HG02981 (cell line): ENCODE data around the gene KIAA0753.
"Not testable (repeated sequence)": the region's sequence is repeated elsewhere in the genome, so short reads cannot be mapped to it uniquely, and the experiment has no call there.

Experiments
- ATAC-seq: cut with Tn5 transposase; IDR thresholded peaks from one replicate; pipeline ENCODE4 v1.9.1; 2021; ENCODE audit warnings: mild to moderate bottlenecking, moderate library complexity; ENCODE audit not compliant: unreplicated experiment

Gene KIAA0753

DNA sequence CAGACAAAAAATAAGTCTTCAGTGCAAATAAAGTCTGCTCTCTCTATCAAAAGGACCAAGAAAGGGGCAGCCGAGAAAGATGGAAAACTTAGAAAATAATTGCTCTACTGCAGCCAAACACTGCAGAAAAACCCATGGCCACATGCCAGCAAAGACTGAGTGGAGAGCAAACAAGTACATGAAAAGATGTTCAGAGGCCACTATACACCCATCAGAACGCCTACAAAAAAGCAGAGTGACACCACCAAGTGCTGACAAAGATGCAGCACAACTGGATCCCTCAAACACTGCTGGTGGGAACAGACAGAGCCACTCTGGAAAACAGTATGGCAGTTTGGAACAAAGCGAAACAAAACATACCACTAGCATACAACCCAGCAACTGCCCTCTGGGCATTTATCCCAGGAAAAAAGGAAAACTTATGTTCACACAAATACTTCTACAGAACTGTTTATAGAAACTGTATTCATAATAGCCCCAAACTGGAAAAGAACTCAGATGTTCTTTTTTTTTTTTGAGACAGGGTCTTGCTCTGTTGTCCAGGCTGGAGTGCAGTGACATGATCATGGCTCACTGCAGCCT is 36.7 kb downstream of the KIAA0753 start:
- no peak for ATAC-seq

DNA sequence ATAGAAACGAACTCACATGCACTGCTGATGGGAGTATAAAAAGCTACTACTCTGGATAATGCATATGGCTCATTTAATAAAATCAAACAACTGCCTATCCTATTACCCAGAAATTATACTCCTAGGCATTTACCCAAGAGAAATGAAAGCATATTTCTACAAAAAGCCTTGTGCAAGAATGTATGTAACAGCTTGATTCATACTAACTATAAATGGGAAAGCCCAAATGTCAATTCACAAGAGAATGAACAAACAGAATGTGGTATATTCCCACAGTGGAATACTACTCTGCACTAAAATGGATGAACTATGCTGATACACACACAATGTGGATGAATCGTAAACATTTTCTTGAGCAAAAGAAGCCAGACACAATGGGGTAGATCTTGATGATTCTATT is 38.4 kb downstream of the KIAA0753 start:
- no peak for ATAC-seq

DNA sequence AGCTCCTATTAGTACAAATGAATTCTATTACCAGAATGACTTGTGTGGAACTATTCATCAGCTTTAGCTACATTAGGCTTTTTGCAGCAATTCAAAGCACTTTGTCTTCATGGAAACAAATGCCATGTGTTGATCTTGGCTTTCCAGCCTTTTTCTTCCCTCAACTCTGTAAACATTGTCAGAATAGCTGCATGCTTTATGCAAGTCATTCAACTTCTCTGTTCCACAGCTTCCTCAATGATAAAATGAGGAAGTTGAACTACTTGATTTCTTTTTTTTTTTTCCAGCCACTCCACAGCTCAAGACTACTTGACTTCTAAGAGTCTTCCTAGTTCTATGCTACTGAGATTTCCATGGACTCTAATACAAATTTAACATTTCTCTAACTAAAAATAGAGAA is 41.1 kb downstream of the KIAA0753 start:
- no peak for ATAC-seq

DNA sequence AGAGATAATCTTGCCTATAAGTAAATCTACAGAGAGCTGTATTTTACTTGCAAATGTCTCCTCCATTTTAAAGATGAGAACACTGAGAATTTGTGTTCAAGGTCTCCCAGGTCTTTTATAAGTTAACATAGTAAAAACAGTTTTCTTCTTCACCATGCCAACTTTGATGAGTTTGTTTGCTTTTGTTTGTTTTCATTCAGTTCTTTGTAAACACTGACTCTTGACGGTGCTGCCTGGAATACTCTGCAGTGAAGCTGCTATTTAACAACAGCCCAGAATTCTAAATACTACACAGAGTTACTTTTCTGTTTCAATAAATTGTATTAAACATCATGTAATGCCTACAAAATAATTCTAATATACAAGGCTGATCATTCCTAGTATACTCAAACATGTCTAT is 42.8 kb downstream of the KIAA0753 start:
- ATAC-seq = no peak

DNA sequence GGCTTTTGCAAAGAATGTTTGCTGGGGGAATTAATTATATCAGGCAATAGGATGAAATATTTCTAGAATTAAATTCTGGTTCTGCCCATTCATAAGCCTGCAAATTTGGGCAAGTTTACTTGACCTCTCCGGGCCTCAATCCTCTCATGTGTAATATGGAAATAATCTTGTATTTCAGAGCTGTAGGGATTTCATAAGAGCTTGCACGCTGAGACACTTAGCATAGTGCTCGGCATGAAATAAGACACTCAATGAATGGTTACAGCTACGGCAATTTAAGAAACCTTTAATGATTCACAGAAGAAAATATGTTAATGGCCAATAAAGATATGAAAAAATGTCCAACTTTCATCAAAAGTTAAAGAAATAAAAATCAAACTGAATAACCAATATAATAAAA is 43.6 kb downstream of the KIAA0753 start:
- no peak for ATAC-seq

DNA sequence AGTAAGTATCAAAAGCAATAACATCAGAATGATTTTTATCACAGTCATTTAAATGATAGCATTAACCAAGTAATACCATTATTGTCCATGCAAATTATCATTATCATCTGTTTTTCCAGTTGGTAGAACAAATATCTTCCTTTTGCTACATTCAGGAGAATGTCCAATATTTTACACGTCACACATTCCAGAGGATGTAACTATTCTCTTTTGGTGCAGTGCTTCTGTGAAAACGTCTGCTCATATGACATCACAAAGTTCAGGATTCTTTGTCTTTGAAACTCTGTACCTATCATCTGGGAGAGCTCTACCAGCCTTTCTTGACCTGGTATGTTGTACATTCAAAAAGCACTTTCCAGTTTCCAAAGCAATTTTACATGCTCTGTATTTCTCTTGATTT is 44.0 kb downstream of the KIAA0753 start:
- no peak for ATAC-seq

DNA sequence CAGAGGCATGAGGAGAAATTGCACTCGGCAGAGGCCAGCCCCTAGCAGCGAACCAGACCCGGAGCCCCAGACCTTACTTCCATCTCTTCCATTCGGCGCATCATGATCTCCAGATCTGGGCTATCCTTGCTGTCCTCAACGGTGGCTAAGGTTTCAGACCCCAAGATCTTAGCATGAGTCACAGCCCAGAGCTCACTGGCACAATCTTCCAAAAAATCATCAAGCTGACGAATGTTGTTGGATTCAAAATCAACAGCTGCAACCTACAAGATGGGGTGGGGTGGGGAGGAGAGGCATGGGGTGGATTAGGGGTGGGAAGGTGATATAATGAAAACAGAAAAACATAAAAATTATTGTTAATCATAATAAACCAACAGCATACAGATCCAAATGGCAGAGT is 44.4 kb downstream of the KIAA0753 start:
- no peak for ATAC-seq

DNA sequence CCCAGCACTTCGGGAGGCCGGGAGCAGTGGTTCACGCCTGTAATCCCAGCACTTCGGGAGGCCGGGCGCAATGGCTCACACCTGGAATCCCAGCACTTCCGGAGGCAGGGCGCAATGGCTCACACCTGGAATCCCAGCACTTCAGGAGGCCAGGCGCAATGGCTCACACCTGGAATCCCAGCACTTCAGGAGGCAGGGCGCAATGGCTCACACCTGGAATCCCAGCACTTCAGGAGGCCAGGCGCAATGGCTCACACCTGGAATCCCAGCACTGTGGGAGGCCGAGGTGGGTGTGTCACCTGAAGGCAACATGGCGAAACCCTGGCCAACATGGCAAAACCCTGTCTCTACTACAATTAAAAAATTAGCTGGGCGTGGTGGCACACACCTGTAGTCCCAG is 47.1 kb downstream of the KIAA0753 start:
- not testable (repeated sequence) for ATAC-seq

DNA sequence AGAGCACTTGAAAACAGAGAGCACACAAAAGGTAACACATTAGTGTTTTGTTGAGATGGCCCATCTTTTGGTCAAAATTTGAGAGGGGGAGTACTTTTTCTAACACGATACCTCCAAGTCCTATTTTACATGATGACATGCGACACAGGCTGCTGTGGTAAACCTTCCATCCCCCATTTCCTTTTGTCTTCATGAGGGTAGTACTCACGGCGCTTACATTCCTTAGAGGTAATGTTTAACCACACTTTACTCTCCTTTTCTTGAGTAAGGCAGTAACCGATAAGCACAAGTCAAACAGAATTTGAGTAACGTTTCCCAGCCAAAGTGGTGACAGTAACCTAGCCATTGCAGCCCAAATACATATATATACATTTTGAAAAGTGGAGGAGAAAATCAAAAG is 48.3 kb downstream of the KIAA0753 start:
- ATAC-seq = no peak

DNA sequence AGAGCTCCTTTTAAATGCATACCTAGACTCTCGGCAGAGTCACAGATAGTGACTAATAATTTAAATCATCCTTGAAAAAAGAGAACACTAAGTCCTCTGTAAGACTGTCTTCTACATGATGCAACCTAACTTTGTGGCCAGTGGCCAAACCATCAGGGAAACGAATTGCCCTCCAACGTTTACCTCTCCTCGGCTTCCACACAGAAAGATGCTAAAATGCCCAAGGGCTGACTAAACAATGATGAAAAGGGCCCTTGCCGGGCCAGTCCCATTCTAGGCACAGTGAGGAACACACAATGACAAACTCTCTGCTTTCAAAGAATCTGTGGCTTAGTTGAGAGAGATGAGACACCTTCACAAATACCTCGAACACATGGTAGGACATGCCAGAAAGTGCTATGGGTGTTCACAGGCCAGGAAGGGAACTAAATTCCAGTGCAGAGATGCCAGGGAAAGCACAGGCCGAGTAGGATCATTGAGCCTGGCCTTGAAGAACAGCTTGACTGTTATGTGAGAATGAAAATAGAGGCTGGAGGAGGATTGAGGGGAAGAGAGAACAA is 48.8 kb downstream of the KIAA0753 start:
- no peak for ATAC-seq

DNA sequence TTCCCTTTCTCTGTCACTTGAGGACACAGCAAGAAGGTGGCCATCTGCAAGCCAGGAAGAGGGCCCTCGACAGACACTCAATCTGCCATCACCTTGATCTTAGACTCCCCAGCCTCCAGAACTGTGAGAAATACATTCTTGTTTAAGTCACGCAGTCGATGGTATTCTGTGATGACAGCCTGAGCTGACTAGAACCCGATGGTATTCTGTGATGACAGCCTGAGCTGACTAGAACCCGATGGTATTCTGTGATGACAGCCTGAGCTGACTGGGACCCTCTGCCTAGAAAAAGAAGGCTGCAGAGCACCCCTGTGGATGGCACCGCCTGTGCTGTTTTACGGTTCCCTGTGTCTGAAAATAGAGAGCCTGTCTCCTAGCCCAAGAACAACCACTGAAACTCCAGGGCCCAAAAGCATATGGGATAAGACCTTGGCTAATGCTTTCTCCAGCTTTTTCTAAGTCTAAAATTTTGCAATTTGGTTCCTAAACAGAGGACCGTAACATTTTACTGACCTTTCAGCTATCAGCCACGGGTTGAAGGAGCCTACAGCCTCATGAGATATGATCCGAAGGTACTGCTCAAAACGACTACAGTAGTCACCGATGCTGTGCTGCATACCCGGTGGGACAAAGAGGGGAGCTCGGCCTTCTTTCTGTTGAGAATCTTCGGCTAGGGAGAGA is 51.1 kb downstream of the KIAA0753 start:
- no peak for ATAC-seq

DNA sequence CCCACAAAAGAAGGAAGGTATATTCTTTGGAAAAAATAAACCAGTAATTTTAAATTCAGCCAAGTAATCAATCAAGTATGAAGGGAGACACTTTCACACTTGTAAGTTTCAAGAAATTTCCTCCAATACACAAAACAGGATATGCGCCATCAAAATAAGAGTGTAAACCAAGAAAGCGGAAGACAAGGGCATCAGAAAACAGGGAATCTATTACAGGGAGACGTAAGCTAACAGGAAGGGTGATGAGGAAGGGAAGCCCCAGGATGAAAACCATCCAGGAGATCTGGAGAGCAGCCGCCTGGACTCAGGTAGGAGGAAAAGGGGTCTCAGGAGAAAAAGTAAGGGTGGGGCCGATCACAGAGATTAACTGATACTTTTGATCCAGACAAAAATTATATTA is 52.3 kb downstream of the KIAA0753 start:
- no peak for ATAC-seq

DNA sequence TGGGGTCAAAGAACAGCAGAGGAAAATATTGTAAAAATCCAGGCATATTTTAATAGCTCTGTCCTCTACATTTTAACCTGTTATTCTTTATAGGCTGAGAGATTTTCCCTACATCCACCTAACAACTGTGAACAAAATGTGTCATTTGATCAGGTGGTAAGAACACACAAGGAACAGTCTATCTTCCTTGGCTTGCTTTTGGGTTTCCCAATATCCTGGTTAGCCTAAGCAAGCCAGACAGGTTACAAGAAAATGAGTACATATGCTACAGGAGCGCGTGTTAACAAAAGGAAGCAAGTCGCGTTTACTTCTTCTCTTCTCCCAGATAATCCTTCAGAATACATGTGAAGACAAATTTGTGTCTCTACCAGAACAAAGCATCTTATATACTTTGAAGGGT is 53.2 kb downstream of the KIAA0753 start:
- ATAC-seq = no peak

DNA sequence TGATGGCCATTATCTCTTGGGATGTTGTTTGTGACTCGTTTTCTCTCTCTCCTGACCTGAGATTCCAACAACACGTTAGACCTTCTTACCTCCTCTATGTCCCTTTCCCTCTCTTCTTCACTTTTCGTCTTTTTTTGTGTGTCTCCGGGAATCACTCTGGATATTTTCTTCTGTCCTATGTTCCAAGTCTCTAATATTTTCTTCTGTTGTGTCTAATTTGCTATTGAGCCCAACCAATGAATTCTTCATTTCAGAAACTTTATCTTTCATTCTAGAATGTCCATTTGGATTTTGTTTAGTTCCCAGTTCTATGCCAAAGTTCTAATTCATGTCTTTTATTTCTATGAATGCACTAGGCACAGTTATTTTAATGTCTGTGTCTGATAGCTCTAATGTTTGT is 57.1 kb downstream of the KIAA0753 start:
- ATAC-seq = no peak

DNA sequence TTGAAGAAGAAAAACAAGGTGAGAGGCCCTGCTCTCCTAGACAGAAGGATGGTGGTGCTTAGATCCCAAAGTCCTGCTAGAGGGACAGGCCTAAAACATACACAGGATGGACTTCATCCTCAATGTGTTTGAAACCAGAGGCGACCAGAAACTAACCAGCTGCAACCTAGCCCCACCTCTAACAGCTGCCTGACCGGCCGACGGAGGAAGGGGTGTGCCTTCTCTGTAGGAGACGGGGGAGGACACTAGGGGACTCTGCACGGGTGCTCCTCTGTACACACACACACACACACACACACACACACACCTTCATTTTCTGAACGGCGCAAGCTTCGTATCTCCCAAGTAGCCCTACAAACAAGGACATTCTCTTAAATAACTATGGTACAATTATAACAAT is 59.9 kb downstream of the KIAA0753 start:
- no peak for ATAC-seq

DNA sequence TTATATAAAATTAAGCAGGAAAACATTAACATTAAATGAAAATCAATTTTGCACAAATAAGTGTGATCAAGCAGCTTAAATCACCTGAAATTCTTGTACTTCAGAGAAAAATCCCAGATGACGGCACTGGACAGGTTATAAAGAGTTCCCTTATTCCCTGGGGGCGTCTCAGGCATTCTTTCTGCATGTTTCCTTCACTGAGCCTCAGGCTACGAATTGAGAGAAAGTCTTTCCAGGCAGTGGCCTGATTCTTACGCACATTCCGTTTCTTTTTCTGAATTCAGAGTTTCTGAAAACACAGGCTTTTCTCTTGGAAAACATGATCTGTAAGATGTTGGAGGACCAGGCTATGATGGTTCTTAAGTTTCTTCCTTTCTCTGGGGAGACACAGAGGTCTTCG is 62.0 kb downstream of the KIAA0753 start:
- ATAC-seq = no peak

DNA sequence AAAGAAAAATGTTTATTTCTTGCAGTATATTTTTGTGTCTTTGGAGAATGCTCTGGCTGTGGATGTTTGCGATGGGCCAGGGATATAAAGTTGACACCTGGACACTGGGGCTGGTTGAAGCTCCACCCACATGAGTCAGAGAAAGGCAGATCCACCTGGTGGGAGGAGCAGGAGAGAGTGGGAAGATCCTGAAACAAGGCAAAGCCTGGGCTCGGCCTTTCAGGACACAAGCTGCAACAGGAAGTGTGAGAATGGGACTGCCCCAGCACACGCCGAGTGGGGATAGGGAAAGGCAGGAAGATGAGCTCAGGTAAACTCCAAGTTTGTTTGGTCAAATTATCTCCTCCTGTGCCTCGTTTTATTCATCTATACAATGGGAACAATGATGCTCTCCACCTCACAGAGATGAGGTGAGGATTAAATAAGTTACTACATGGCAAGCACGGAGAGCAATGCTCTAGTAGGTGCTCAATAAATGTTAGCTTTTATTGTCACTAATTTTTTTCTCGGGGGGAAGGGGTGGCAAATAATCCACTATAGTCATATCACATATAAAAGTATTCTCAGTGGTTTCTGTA is 62.7 kb downstream of the KIAA0753 start:
- ATAC-seq = no peak

DNA sequence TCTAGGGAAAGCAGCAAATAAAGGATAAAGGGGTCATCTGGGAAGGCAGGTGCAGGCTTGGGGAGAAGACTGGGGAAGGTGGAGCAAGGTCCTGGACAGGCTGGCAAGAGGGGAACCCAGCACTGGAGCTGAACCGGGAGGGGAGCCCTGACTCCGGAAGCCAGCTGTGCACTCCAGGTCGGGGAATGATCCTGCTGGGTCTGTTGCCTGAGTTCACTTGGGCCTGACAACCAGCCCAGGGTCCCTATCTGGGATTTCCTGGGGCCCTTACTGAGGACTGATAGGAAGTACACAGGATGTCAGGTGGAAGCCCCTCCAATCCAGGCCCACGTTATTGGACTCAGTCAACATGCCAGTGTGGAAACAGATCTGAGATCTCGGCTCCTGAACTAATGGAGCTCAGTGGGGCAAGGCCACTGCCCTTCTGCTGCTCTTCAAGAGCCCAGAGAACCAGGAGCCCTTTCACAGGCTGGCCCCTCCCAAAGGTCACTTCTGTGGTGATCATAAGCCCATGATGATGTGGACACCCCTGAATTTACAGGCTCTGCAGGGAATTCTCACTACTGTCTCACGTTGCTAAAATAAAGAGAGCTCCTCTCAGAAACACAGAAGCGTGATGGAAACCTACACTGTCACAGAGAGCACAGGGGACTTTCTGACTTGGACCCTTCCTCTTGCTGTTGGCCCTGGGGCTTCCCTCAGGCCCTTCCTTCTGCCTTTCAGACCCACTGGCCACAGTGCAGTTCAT is 64.3 kb downstream of the KIAA0753 start:
- no peak for ATAC-seq

DNA sequence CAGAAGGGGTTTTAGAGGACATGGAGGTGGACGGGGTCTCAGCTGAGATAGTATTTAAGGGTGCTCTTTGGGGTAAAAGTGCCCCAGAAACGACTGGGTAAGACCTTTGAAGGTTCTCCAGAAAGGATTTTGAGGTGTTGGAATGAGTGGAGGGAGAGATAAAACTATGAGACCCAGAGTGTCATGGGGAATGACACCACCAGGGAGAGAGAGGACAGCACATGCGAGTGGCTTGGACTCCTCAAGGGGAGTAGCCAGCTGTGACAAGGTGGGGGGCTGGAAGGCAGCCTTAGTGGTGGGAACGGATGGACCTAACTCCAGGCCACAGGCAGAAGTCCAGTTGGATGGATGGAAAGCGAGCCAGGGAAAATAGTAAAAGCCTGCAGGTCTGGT is 64.9 kb downstream of the KIAA0753 start:
- no peak for ATAC-seq

DNA sequence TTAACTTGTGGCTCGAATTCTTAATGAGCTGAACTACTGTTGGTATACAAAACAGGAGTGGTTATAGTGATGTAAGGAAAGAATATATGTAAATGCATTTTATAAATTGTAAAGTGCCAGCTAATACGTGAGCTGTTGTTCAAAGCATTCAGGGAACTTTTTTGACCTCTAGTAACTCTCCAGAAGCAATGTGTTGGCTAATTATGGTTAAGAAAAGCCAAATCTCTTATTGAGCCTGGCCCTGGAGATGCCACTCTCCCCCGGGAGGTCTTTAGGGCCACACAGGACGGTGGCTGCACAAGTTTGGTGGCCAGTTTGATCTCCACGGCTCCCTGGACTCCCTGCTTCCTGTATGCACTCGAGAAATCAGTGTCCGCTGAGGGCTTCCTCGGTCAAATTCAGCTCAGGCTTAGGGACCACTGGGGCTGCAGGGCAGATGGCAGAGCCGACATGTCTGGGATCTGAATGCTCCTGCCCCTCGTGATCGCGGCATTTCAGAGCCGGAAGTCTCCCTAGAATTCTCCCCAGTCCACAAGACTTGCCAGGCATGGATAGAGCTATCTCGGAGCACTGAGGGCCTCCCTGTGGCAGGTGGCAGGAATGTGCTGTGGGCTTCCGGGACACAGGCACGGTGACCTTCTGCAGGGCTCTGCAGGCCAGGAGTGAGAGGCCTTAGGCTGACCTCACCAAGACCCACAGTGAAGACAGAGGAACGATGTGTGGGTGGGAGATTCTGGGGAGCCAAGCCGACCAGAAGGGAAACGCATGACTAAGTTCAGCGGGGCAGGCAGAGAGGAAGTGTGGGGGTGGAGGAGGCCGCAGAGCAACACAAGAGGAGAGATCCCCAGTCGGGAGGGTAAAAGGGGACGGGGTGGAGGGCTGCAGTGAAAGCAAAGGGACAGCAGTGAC is 65.6 kb downstream of the KIAA0753 start:
- no peak for ATAC-seq
